SK-N-SH treated with all-trans-retinoic acid at 6 μM for 48 hours (cell line): ENCODE measurements around the gene MFN2.
A peak's percentile ranks its signal among the peaks of the same experiment; 100 is the strongest.

Experiments
- ATAC-seq: fragments of 200-7000 bp; cut with Tn5 transposase; 3 replicates; pipeline ENCODE4 v1.9.1; 2020; ENCODE audit warnings: mild to moderate bottlenecking, moderate library complexity
- ARNTL ChIP-seq: fragments of 450-650 bp; formaldehyde crosslinking; IDR thresholded peaks from 2 replicates; pipeline ENCODE4 v1.5.0; 2020; ENCODE audit warnings: low read depth, mild to moderate bottlenecking, moderate library complexity, borderline replicate concordance
- CREB5 ChIP-seq: fragments of 250-450 bp; sonication (Bioruptor Pico); IDR thresholded peaks from 2 replicates; pipeline ENCODE4 v1.5.1; 2020; ENCODE audit warnings: low read depth, mild to moderate bottlenecking, moderate library complexity
- CSDC2 ChIP-seq: fragments of 250-450 bp; sonication (Bioruptor Pico); IDR thresholded peaks from 2 replicates; pipeline ENCODE4 v1.5.0; 2020; ENCODE audit warnings: mild to moderate bottlenecking, moderate library complexity
- CSRNP3 ChIP-seq: fragments of 250-450 bp; sonication (Bioruptor Pico); IDR thresholded peaks from 2 replicates; pipeline ENCODE4 v1.5.1; 2021; ENCODE audit warnings: mild to moderate bottlenecking, moderate library complexity
- ESRRG ChIP-seq: fragments of 250-450 bp; sonication (Bioruptor Pico); IDR thresholded peaks from 2 replicates; pipeline ENCODE4 v1.6.1; 2021; ENCODE audit warnings: mild to moderate bottlenecking
- GLIS3 ChIP-seq: fragments of 250-450 bp; sonication (Bioruptor Pico); IDR thresholded peaks from 2 replicates; pipeline ENCODE4 v1.5.0; 2020; ENCODE audit warnings: mild to moderate bottlenecking, moderate library complexity
- ISL1 ChIP-seq: fragments of 250-450 bp; sonication (Bioruptor Pico); IDR thresholded peaks from 2 replicates; pipeline ENCODE4 v2.1.2; 2022; ENCODE audit warnings: mild to moderate bottlenecking, moderate library complexity
- OSR1 ChIP-seq: fragments of 250-450 bp; sonication (Bioruptor Pico); IDR thresholded peaks from 2 replicates; pipeline ENCODE4 v1.8.0; 2022; ENCODE audit warnings: moderate library complexity, mild to moderate bottlenecking, inconsistent platforms
- POU6F1 ChIP-seq: fragments of 250-450 bp; sonication (Bioruptor Pico); IDR thresholded peaks from 2 replicates; pipeline ENCODE4 v1.8.0; 2021; ENCODE audit warnings: low read depth, mild to moderate bottlenecking, moderate library complexity, borderline replicate concordance
- RARB ChIP-seq: fragments of 250-450 bp; sonication (Bioruptor Pico); IDR thresholded peaks from 2 replicates; pipeline ENCODE4 v1.8.0; 2021; ENCODE audit warnings: mild to moderate bottlenecking, moderate library complexity
- SNAI2 ChIP-seq: fragments of 250-450 bp; sonication (Bioruptor Pico); IDR thresholded peaks from 2 replicates; pipeline ENCODE4 v1.5.0; 2020; ENCODE audit warnings: mild to moderate bottlenecking, moderate library complexity
- TCF4 ChIP-seq: fragments of 250-450 bp; sonication (Bioruptor Pico); IDR thresholded peaks from 2 replicates; pipeline ENCODE4 v1.8.0; 2021; ENCODE audit warnings: mild to moderate bottlenecking, moderate library complexity, borderline replicate concordance
- TOX ChIP-seq: fragments of 250-450 bp; sonication (Bioruptor Pico); IDR thresholded peaks from 2 replicates; pipeline ENCODE4 v1.8.0; 2021; ENCODE audit warnings: mild to moderate bottlenecking, moderate library complexity, borderline replicate concordance
- TSHZ2 ChIP-seq: fragments of 250-450 bp; sonication (Bioruptor Pico); IDR thresholded peaks from 2 replicates; pipeline ENCODE4 v1.5.0; 2020; ENCODE audit warnings: mild to moderate bottlenecking, moderate library complexity
- ZC3H10 ChIP-seq: fragments of 250-450 bp; sonication (Bioruptor Pico); IDR thresholded peaks from 2 replicates; pipeline ENCODE4 v1.5.1; 2021; ENCODE audit warnings: mild to moderate bottlenecking, moderate library complexity
- ZFP3 ChIP-seq: fragments of 250-450 bp; sonication (Bioruptor Pico); IDR thresholded peaks from 2 replicates; pipeline ENCODE4 v1.5.0; 2020; ENCODE audit warnings: mild to moderate bottlenecking, moderate library complexity
- ZFP30 ChIP-seq: fragments of 450-650 bp; formaldehyde crosslinking; IDR thresholded peaks from 2 replicates; pipeline ENCODE4 v1.5.0; 2022; ENCODE audit warnings: mild to moderate bottlenecking, moderate library complexity
- ZNF565 ChIP-seq: fragments of 450-650 bp; formaldehyde crosslinking; conservative IDR thresholded peaks from 2 replicates; pipeline ENCODE4 v1.5.0; 2020; ENCODE audit warnings: low read depth, mild to moderate bottlenecking, moderate library complexity
- ZNF70 ChIP-seq: fragments of 450-650 bp; formaldehyde crosslinking; IDR thresholded peaks from 2 replicates; pipeline ENCODE4 v1.5.0; 2020; ENCODE audit warnings: mild to moderate bottlenecking, moderate library complexity

Gene MFN2

GRCh38 chr1:11967028-11967547 lies 13.2 kb upstream of the MFN2 start:
- TF ChIP-seq TCF4 (CRISPR knock-in tag) (no peak), CREB5 (CRISPR knock-in tag) (no peak), ISL1 (CRISPR knock-in tag) (no peak), ZFP30 (CRISPR knock-in tag) (no peak), CSDC2 (CRISPR knock-in tag) (no peak), TOX (no peak), TSHZ2 (CRISPR knock-in tag) (no peak), ZNF70 (CRISPR knock-in tag) (no peak), ZNF565 (no peak), RARB (CRISPR knock-in tag) (no peak), ARNTL (CRISPR knock-in tag) (no peak)
- TF ChIP-seq, all 23 proteins: peak for 0
- peak; percentile 85 for ATAC-seq

- TF ChIP-seq ZNF565 (no peak), ZFP3 (CRISPR knock-in tag) (no peak), RARB (CRISPR knock-in tag) (no peak), ZFP30 (CRISPR knock-in tag) (no peak), CREB5 (CRISPR knock-in tag) (no peak), TSHZ2 (CRISPR knock-in tag) (no peak), ZC3H10 (no peak), CSRNP3 (no peak), GLIS3 (CRISPR knock-in tag) (no peak), ZNF70 (CRISPR knock-in tag) (no peak), ARNTL (CRISPR knock-in tag) (no peak), POU6F1 (CRISPR knock-in tag) (no peak), ESRRG (CRISPR knock-in tag) (no peak), OSR1 (CRISPR knock-in tag) (no peak), TOX (no peak), SNAI2 (CRISPR knock-in tag) (no peak), TCF4 (CRISPR knock-in tag) (no peak), ISL1 (CRISPR knock-in tag) (no peak), CSDC2 (CRISPR knock-in tag) (no peak)
- ATAC-seq: no peak
These were observed 9.6 kb upstream of the MFN2 start for GRCh38 chr1:11970441-11971185.
